Esophagus squamous epithelium (tissue), 5 donors: ENCODE measurements around the gene RRBP1. TPM values are rescaled to one million over a fixed set of nuclear protein-coding genes. Genes with fewer than 3 reads are reported as not detected.

Experiments
- DNase-seq: peaks from one replicate; lab custom pipeline; 2025; lab: John Stamatoyannopoulos, UW
- H3K27ac ChIP-seq, 4 donors: fragments of 200-600 bp; sonication (generic); one replicate each; pipeline ENCODE4 v1.5.1; 2016 to 2019; ENCODE audit warnings: mild to moderate bottlenecking in 1 of 4
- H3K27me3 ChIP-seq, 4 donors: fragments of 200-600 bp; sonication (generic); 1 replicate in 3 of 4; 2 replicates in 1 of 4; pipeline versions ENCODE4 v1.5.1 to v1.6.0; 2017 to 2021; ENCODE audit warnings: antibody characterized with exemption in 1 of 4
- H3K36me3 ChIP-seq, 3 donors: fragments of 200-600 bp; sonication (generic); one replicate each; pipeline ENCODE4 v1.5.1; 2016 to 2019
- H3K4me1 ChIP-seq, 3 donors: fragments of 200-600 bp; sonication (generic); one replicate each; pipeline ENCODE4 v1.5.1; 2017 to 2019
- H3K4me3 ChIP-seq, 4 donors: fragments of 200-600 bp; sonication (generic); 1 replicate in 3 of 4; 2 replicates in 1 of 4; pipeline ENCODE4 v1.5.1; 2016 to 2019; ENCODE audit warnings: mild to moderate bottlenecking in 2 of 4, moderate library complexity in 1 of 4
- H3K9me3 ChIP-seq, 3 donors: fragments of 200-600 bp; sonication (generic); one replicate each; pipeline ENCODE4 v1.5.1; 2016 to 2019
- POLR2A ChIP-seq, 4 donors: fragments of 450-650 bp; IDR thresholded peaks; one replicate each; pipeline ENCODE4 v1.6.1; 2017; ENCODE audit warnings: antibody characterized with exemption in 4 of 4, mild to moderate bottlenecking in 4 of 4, moderate library complexity in 3 of 4
- WGBS, 2 donors: methylation state at CpG; one replicate each; pipeline ENCODE4 v1.1.5; 2018; 5-methylcytosine and 5-hydroxymethylcytosine counted together
- intact Hi-C: fragments of 100-400 bp; cut with DNase I; formaldehyde crosslinking; loops from one replicate; pipeline ENCODE4 v1.15.0; 2022
- total RNA-seq, 4 donors: library from RNA; depleted of rRNA; stranded (reverse); fragments of >200 nt; gene quantifications; one replicate each; pipeline ENCODE4 v1.1.0, GENCODE V29; 2016
- TF ChIP-seq, protein P1 (sequence below), 6 experiments: fragments of 450-650 bp in 4 of 6; fragments of 200-600 bp in 2 of 6; sonication (generic) in 2 of 6; IDR thresholded peaks; one replicate each; pipeline ENCODE4 v1.5.1; 2016 to 2019; ENCODE audit warnings: antibody characterized with exemption in 6 of 6, mild to moderate bottlenecking in 4 of 6, moderate library complexity in 4 of 6
- donor health status: DM: yes; HTN: yes; CAD: no.

RRBP1 gene
- total RNA-seq, 4 donors from 2014 or later = 61.4 to 128 (median 72.7) TPM

DNA sequence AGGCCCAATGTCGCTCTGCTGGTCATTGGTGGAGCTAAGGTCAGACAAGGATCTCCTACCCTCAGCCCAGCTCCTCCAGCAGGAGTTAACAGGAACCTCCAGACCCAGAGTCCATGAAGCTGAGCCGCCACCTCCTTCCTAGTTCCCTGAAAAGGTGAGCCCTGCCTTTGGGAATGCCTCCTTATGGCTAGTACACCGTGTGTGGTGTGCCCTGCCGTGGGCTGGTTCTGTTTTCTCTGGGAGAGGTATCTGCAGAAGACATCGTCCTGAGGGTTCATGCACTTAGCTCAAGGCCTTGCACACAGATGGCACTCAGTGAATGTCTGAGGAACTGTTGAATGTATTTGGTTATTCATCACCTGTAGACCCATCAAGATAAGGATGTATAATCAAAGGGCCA lies 33.0 kb upstream of the RRBP1 start:
- Histone ChIP-seq H3K27ac (no peak overlapping the region), H3K9me3 (no peaks in the 10 kb centered on the region), H3K27me3 (no peaks in the 10 kb centered on the region), H3K36me3 (no peaks in the 10 kb centered on the region), H3K4me3 (no peak overlapping the region), H3K4me1 (no peaks in the 10 kb centered on the region)
- whole genome bisulfite sequencing, 2 donors = 86 to 89% methylated on average over 5 of the region's 5 CpGs
- intact Hi-C loops = no loop called here
- no peak for TF ChIP-seq POLR2A (IDR thresholded peaks at IDR 0.05)
- TF ChIP-seq, protein P1, sequence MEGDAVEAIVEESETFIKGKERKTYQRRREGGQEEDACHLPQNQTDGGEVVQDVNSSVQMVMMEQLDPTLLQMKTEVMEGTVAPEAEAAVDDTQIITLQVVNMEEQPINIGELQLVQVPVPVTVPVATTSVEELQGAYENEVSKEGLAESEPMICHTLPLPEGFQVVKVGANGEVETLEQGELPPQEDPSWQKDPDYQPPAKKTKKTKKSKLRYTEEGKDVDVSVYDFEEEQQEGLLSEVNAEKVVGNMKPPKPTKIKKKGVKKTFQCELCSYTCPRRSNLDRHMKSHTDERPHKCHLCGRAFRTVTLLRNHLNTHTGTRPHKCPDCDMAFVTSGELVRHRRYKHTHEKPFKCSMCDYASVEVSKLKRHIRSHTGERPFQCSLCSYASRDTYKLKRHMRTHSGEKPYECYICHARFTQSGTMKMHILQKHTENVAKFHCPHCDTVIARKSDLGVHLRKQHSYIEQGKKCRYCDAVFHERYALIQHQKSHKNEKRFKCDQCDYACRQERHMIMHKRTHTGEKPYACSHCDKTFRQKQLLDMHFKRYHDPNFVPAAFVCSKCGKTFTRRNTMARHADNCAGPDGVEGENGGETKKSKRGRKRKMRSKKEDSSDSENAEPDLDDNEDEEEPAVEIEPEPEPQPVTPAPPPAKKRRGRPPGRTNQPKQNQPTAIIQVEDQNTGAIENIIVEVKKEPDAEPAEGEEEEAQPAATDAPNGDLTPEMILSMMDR (IDR thresholded peaks at IDR 0.05) = no peak
- DNase-seq = no peak

DNA sequence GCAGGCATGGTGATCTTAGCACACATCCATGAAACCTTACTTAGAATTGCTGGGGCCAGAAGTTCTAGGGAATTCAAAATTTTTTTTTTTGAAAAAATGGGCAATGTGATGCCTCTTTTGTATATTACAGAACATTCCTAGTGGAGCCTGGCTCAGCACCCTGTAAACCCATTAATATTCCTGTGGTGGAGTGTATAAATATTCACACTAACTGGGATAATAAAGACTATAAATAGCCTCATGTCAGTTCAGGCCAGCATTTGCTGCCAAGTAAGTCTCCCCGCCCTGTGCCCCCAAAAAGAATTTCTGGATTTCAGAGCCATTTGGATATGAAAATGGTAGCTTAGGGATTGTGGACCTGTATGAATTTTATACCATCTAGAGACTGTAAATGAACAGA lies 32.6 kb upstream of the RRBP1 start:
- no peak overlapping the region for H3K4me3 ChIP-seq
- H3K27me3 ChIP-seq = no peaks in the 10 kb centered on the region
- no peaks in the 10 kb centered on the region for H3K36me3 ChIP-seq
- TF ChIP-seq, protein P1 (IDR thresholded peaks at IDR 0.05) = no peak
- TF ChIP-seq POLR2A (IDR thresholded peaks at IDR 0.05) = no peak
- no peak overlapping the region for H3K27ac ChIP-seq
- no peaks in the 10 kb centered on the region for H3K9me3 ChIP-seq
- no peaks in the 10 kb centered on the region for H3K4me1 ChIP-seq
- intact Hi-C loops = no loop called here
- DNase-seq = no peak
- WGBS, 2 donors = 62 to 64% methylated on average over 1 of the region's 1 CpG

DNA sequence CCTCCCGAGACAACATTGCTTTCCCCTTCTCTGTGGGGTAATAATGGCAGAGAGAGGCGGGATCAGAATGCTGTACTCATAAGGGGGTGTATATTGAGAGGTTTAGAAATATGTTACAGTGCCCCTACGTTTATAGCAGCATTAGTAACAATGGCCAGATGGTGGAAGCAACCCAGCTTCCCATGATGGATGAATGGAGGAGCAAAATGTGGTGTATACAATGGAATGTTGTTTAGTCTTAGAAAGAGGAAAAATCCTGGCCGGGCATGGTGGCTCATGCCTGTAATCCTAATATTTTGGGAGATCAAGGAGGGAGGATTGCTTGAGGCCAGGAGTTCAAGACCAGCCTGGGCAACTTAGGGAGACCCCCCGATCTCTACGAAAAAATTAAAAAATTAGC lies 30.7 kb upstream of the RRBP1 start:
- intact Hi-C loops = no loop called here
- Histone ChIP-seq H3K27me3 (no peaks in the 10 kb centered on the region), H3K4me1 (no peaks in the 10 kb centered on the region), H3K4me3 (no peak overlapping the region), H3K27ac (no peak overlapping the region), H3K9me3 (no peaks in the 10 kb centered on the region), H3K36me3 (no peaks in the 10 kb centered on the region)
- no peak for DNase-seq
- TF ChIP-seq, protein P1 (IDR thresholded peaks at IDR 0.05) = no peak
- no peak for TF ChIP-seq POLR2A (IDR thresholded peaks at IDR 0.05)
- 56 to 64% methylated on average over 4 to 6 of the region's 6 CpGs for WGBS, 2 donors

DNA sequence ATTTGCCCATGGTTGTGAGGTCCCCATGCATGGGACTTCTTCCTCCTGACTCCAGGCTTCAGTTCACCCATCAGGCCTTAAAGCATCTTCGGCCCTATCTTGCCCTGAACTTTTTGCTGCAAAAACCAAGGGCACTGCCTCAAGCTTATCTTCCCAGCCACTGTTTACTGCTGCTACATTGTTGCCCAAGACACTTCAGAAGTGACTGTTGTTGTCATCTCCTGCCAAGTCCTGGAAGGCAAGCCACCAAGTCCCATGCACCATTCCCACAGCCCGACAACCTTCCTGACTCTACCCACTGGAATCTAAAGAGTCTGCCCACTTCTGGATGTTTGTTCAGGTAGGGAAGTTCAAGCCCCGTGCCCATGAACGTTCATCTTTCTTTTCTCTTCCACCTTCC lies 30.2 kb upstream of the RRBP1 start:
- DNase-seq = no peak
- Histone ChIP-seq H3K4me3 (no peak overlapping the region), H3K27me3 (no peaks in the 10 kb centered on the region), H3K4me1 (no peaks in the 10 kb centered on the region), H3K9me3 (no peaks in the 10 kb centered on the region), H3K36me3 (no peaks in the 10 kb centered on the region), H3K27ac (no peak overlapping the region)
- no peak for TF ChIP-seq POLR2A (IDR thresholded peaks at IDR 0.05)
- TF ChIP-seq, protein P1 (IDR thresholded peaks at IDR 0.05) = no peak
- WGBS, 2 donors = 73 to 86% methylated on average over 3 to 4 of the region's 4 CpGs
- intact Hi-C loops = no loop called here

DNA sequence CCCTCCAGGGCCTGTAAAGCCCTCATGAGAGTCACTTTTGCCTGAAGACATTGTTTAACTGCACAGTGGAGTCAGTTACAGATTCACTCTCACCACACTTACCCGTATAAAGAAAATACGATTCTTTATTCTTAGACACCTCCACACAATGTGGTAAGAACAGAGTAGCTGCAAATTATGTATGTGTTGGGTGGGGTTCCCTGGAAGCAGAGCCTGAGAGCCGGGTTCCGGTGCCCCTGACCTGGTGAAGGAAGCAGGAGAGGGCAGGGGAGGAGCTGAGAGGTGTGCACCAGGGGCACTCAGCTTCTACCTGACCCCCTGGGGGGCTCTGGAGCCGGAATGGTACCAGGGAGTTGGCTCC lies 29.2 kb upstream of the RRBP1 start:
- no peaks in the 10 kb centered on the region for H3K9me3 ChIP-seq
- intact Hi-C loops = no loop called here
- TF ChIP-seq, protein P1 (IDR thresholded peaks at IDR 0.05) = no peak
- no peak for TF ChIP-seq POLR2A (IDR thresholded peaks at IDR 0.05)
- H3K27me3 ChIP-seq = no peaks in the 10 kb centered on the region
- no peaks in the 10 kb centered on the region for H3K4me1 ChIP-seq
- DNase-seq = no peak
- H3K27ac ChIP-seq = no peak overlapping the region
- 79 to 100% methylated on average over 3 to 5 of the region's 5 CpGs for WGBS, 2 donors
- H3K36me3 ChIP-seq = no peaks in the 10 kb centered on the region
- H3K4me3 ChIP-seq = no peak overlapping the region
